Measurements from ENCODE around the gene ADARB1. TPM values are rescaled to one million over a fixed set of nuclear protein-coding genes. Genes with fewer than 3 reads are reported as not detected.

ADARB1 gene
- polyA plus RNA-seq, 1 of the 3 experiments (the other 2 are of a cell fraction): 7.8 TPM

- peaks cover 0 to 27% of the 10 kb centered on the region in 2 experiments; a peak in 2 of 4 replicates for H3K4me1 ChIP-seq (ENCODE audit: control insufficient read depth in 1 of 2, insufficient read depth in 2 of 2, low read depth in 1 of 2, low read length in 1 of 2)
- H3K4me2 ChIP-seq: no peak overlapping the region
- H3K36me3 ChIP-seq (replicated peaks in 1 of 2; ENCODE audit: control insufficient read depth in 1 of 2, insufficient read depth in 2 of 2, low read length in 1 of 2): no peaks in the 10 kb centered on the region
- TF ChIP-seq TCF12 (IDR thresholded peaks at IDR 0.05) (no peak), JUND (IDR thresholded peaks at IDR 0.05) (no peak), CHD2 (IDR thresholded peaks at IDR 0.05; ENCODE audit: low read length, partially characterized antibody) (no peak), NFIC (IDR thresholded peaks at IDR 0.05; ENCODE audit: borderline replicate concordance) (no peak), GATA2 (CRISPR knock-in tag; IDR thresholded peaks at IDR 0.05) (no peak), RXRA (IDR thresholded peaks at IDR 0.05; ENCODE audit: borderline replicate concordance, low read depth) (no peak), RCOR1 (IDR thresholded peaks at IDR 0.05; ENCODE audit: low read length) (no peak), FOXM1 (IDR thresholded peaks at IDR 0.05; ENCODE audit: low read depth) (no peak), RAD21 (IDR thresholded peaks at IDR 0.05; ENCODE audit: low read length) (no peak), FOXJ3 (CRISPR knock-in tag; IDR thresholded peaks at IDR 0.05) (no peak), MAX (IDR thresholded peaks at IDR 0.05; ENCODE audit: low read depth) (no peak), EZH2phosphoT487 (IDR thresholded peaks at IDR 0.05; ENCODE audit: borderline replicate concordance, low read depth) (no peak), FOSL2 (IDR thresholded peaks at IDR 0.05; ENCODE audit: borderline replicate concordance, low read depth) (no peak), SMC3 (IDR thresholded peaks at IDR 0.05; ENCODE audit: low read depth, low read length) (no peak), EP300 (IDR thresholded peaks at IDR 0.05; ENCODE audit: borderline replicate concordance in 1 of 2, low read depth in 1 of 2, low read length in 1 of 2) (no peak), RFX5 (IDR thresholded peaks at IDR 0.05; ENCODE audit: low read length) (no peak)
- TF ChIP-seq, protein P1, sequence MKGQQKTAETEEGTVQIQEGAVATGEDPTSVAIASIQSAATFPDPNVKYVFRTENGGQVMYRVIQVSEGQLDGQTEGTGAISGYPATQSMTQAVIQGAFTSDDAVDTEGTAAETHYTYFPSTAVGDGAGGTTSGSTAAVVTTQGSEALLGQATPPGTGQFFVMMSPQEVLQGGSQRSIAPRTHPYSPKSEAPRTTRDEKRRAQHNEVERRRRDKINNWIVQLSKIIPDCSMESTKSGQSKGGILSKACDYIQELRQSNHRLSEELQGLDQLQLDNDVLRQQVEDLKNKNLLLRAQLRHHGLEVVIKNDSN (IDR thresholded peaks at IDR 0.05; ENCODE audit: borderline replicate concordance, low read depth): no peak
- no peaks in the 10 kb centered on the region for H4K20me1 ChIP-seq (ENCODE audit: insufficient read depth)
- 83% methylated on average over 5 of the region's 5 CpGs for WGBS (ENCODE audit: low lambda C conversion rate)
- H3K9me3 ChIP-seq: no peaks in the 10 kb centered on the region
- ChIA-PET CTCF (interaction anchor here (0.9 to 3.2 kb wide), 4 partner anchors 8 to 120 kb away, joined by 3 to 13 read pairs (median 4); no protein-coding TSS in a partner anchor), POLR2A (no interaction called here)
- no peaks in the 10 kb centered on the region for H3F3A ChIP-seq (replicated peaks; ENCODE audit: insufficient read depth)
- H3K79me2 ChIP-seq (ENCODE audit: insufficient read depth): no peaks in the 10 kb centered on the region
- H3K27me3 ChIP-seq (ENCODE audit: insufficient read depth): no peaks in the 10 kb centered on the region
- H3K9me2 ChIP-seq: no peaks in the 10 kb centered on the region
- no peak overlapping the region for H3K9ac ChIP-seq
- H3K4me3 ChIP-seq (ENCODE audit: low read depth in 2 of 2, low read length in 1 of 2): no peak overlapping the region
- H3K27ac ChIP-seq (ENCODE audit: low read depth in 2 of 2, low read length in 1 of 2): no peak overlapping the region
- no peak overlapping the region for H2AFZ ChIP-seq (ENCODE audit: low read depth)
- no peak for DNase-seq
Observed at GRCh38 chr21:45069711-45070110, 4.7 kb upstream of the ADARB1 start.

DNA sequence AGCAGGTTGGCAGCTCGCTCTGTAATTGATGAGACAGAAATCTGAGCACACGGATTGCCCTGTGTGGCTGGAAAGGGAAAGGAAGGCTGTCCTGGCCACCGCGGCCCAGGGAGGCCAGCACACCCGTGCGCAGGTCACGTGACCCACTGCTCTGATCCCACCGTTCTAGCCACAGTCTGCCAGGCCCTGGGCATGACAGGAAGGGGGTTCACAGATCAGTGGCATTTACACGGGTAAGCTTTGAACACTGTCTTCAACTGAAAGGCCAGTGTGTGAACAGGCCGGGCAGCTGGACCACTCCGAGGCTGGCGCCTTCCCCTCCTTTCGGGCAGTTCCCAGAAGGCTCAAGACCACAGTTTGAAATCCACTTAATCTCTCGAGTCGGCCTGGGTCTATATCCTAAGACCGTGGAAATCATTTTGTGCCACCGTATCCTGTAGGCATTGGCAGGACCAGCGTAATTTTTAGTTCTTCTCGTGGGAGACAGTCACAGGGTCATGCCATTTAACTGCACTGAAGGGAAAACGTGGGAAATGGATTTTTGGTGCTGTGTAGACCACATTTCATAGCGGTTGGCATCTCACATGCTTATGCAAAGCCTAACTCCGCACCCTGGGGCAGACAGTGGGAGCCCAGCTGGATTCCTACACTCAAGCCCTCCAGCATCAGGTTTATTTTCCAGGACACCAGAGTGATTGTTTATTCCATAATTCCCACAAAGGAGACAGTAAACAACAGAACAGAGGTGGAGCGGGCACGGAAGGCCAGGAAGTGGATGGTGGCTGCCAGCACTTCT lies 3.1 kb upstream of the ADARB1 start:
- Histone ChIP-seq H3K4me3 (ENCODE audit: low read depth in 2 of 2, low read length in 1 of 2) (no peak overlapping the region), H3K4me2 (no peak overlapping the region), H4K20me1 (ENCODE audit: insufficient read depth) (no peaks in the 10 kb centered on the region), H3K36me3 (replicated peaks in 1 of 2; ENCODE audit: control insufficient read depth in 1 of 2, insufficient read depth in 2 of 2, low read length in 1 of 2) (no peaks in the 10 kb centered on the region), H3K27me3 (ENCODE audit: insufficient read depth) (no peaks in the 10 kb centered on the region), H3K9ac (no peak overlapping the region), H3K27ac (ENCODE audit: low read depth in 2 of 2, low read length in 1 of 2) (no peak overlapping the region), H3K79me2 (ENCODE audit: insufficient read depth) (peaks cover 7% of the 10 kb centered on the region; the same call in 1 of the 2 replicates), H3F3A (replicated peaks; ENCODE audit: insufficient read depth) (peaks cover 3% of the 10 kb centered on the region), H3K9me2 (no peaks in the 10 kb centered on the region), H3K4me1 (ENCODE audit: control insufficient read depth in 1 of 2, insufficient read depth in 2 of 2, low read depth in 1 of 2, low read length in 1 of 2) (peaks cover 5 to 37% of the 10 kb centered on the region in 2 experiments; a peak in 3 of 4 replicates), H3K9me3 (no peaks in the 10 kb centered on the region), H2AFZ (ENCODE audit: low read depth) (no peak overlapping the region)
- CTCF ChIA-PET: interaction anchor here (1.0 to 1.4 kb wide), 2 partner anchors 57 to 67 kb away, joined by 3 to 4 read pairs; no protein-coding TSS in a partner anchor
- 92% methylated on average over 18 of the region's 24 CpGs for WGBS (ENCODE audit: low lambda C conversion rate)
- POLR2A ChIA-PET: no interaction called here
- TF ChIP-seq, protein P2, sequence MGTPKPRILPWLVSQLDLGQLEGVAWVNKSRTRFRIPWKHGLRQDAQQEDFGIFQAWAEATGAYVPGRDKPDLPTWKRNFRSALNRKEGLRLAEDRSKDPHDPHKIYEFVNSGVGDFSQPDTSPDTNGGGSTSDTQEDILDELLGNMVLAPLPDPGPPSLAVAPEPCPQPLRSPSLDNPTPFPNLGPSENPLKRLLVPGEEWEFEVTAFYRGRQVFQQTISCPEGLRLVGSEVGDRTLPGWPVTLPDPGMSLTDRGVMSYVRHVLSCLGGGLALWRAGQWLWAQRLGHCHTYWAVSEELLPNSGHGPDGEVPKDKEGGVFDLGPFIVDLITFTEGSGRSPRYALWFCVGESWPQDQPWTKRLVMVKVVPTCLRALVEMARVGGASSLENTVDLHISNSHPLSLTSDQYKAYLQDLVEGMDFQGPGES (IDR thresholded peaks at IDR 0.05; ENCODE audit: low read depth, low read length): no peak
- TF ChIP-seq, protein P1 (IDR thresholded peaks at IDR 0.05; ENCODE audit: borderline replicate concordance, low read depth): no peak
- DNase-seq: no peak
